SIG-M5 treated with dmso at 0.1 percent for 504 hours (cell line): ENCODE data around the gene SNX24.
"Not testable (repeated sequence)": the region's sequence is repeated elsewhere in the genome, so short reads cannot be mapped to it uniquely, and the experiment has no call there.

Experiments
- DNase-seq: peaks from one replicate; lab custom pipeline; 2025; ENCODE audit not compliant: unreplicated experiment; lab: John Stamatoyannopoulos, UW

Gene SNX24

GRCh38 chr5:122845229-122846050 is at the start of gene SNX24:
SNX24 (plus strand) TSS chr5:122845613; CDS start chr5:122845634, 21 bp downstream.
- DNase-seq = peak; percentile 45

- no peak for DNase-seq
Measured at GRCh38 chr5:122805481-122805880, 39.9 kb upstream of the SNX24 start.

- DNase-seq = no peak
Measured at GRCh38 chr5:122810405-122810804, 35.0 kb upstream of the SNX24 start.

- no peak for DNase-seq
Measured at GRCh38 chr5:122815218-122815767, 30.1 kb upstream of the SNX24 start.

- no peak for DNase-seq
Measured at GRCh38 chr5:122816756-122817155, 28.7 kb upstream of the SNX24 start.

- no peak for DNase-seq
Measured at GRCh38 chr5:122831984-122832383, 13.4 kb upstream of the SNX24 start.

- no peak for DNase-seq
Measured at GRCh38 chr5:122835681-122836080, 9.7 kb upstream of the SNX24 start.

GRCh38 chr5:122836947-122837346 is 8.5 kb upstream of the SNX24 start:
- DNase-seq = no peak

GRCh38 chr5:122839731-122840130 is 5.7 kb upstream of the SNX24 start:
- no peak for DNase-seq

- no peak for DNase-seq
Measured at GRCh38 chr5:122842016-122842580, 3.3 kb upstream of the SNX24 start.

GRCh38 chr5:122844136-122844909 is 1.1 kb upstream of the SNX24 start:
- DNase-seq = no peak

- peak; percentile 45 for DNase-seq
Measured at GRCh38 chr5:122844910-122845228, 544 bp upstream of the SNX24 start.

- no peak for DNase-seq
Measured at GRCh38 chr5:122846051-122846550, 688 bp downstream of the SNX24 start.

- DNase-seq = no peak
Measured at GRCh38 chr5:122847687-122848081, 2.3 kb downstream of the SNX24 start.

- DNase-seq = peak; percentile 68
Measured at GRCh38 chr5:122849771-122850170, 4.4 kb downstream of the SNX24 start.

- DNase-seq = not testable (repeated sequence)
Measured at GRCh38 chr5:122857538-122857937, 12.1 kb downstream of the SNX24 start.

- DNase-seq = no peak
Measured at GRCh38 chr5:122858451-122858850, 13.0 kb downstream of the SNX24 start.

- DNase-seq = no peak
Measured at GRCh38 chr5:122863240-122863639, 17.8 kb downstream of the SNX24 start.

- DNase-seq = no peak
Measured at GRCh38 chr5:122863721-122864120, 18.3 kb downstream of the SNX24 start.

GRCh38 chr5:122864400-122864799 is 19.0 kb downstream of the SNX24 start:
- no peak for DNase-seq

- DNase-seq = no peak
Measured at GRCh38 chr5:122864842-122865241, 19.4 kb downstream of the SNX24 start.
